Measurements from ENCODE around the gene ZPBP2.

Gene ZPBP2

GRCh38 chr17:39867880-39868553, at the start of gene ZPBP2:
Gene ZPBP2 (plus strand): TSS chr17:39868202. CDS start chr17:39868355, 153 bp downstream.
- H3K4me3 ChIP-seq (ENCODE audit: control insufficient read depth, low read depth, low read length): no peak within 1 kb of the TSS
- DNase-seq (ENCODE audit: low read depth): no peak
- TF ChIP-seq CTCF (IDR thresholded peaks at IDR 0.05; ENCODE audit: control insufficient read depth, insufficient read depth, low read depth, low read length, missing control alignments): no peak

GRCh38 chr17:39818358-39819000, 49.5 kb upstream of the ZPBP2 start:
- DNase-seq (ENCODE audit: low read depth): no peak
- no peak for TF ChIP-seq CTCF (IDR thresholded peaks at IDR 0.05; ENCODE audit: control insufficient read depth, insufficient read depth, low read depth, low read length, missing control alignments)
- no peak overlapping the region for H3K4me3 ChIP-seq (ENCODE audit: control insufficient read depth, low read depth, low read length)

GRCh38 chr17:39820541-39820940, 47.5 kb upstream of the ZPBP2 start:
- no peak overlapping the region for H3K4me3 ChIP-seq (ENCODE audit: control insufficient read depth, low read depth, low read length)
- DNase-seq (ENCODE audit: low read depth): no peak
- no peak for TF ChIP-seq CTCF (IDR thresholded peaks at IDR 0.05; ENCODE audit: control insufficient read depth, insufficient read depth, low read depth, low read length, missing control alignments)

GRCh38 chr17:39820987-39821386, 47.0 kb upstream of the ZPBP2 start:
- TF ChIP-seq CTCF (IDR thresholded peaks at IDR 0.05; ENCODE audit: control insufficient read depth, insufficient read depth, low read depth, low read length, missing control alignments): no peak
- no peak for DNase-seq (ENCODE audit: low read depth)
- no peak overlapping the region for H3K4me3 ChIP-seq (ENCODE audit: control insufficient read depth, low read depth, low read length)

- DNase-seq (ENCODE audit: low read depth): no peak
- H3K4me3 ChIP-seq (ENCODE audit: control insufficient read depth, low read depth, low read length): no peak overlapping the region
- TF ChIP-seq CTCF (IDR thresholded peaks at IDR 0.05; ENCODE audit: control insufficient read depth, insufficient read depth, low read depth, low read length, missing control alignments): no peak
Observed at GRCh38 chr17:39822051-39822451, 46.0 kb upstream of the ZPBP2 start.

- TF ChIP-seq CTCF (IDR thresholded peaks at IDR 0.05; ENCODE audit: control insufficient read depth, insufficient read depth, low read depth, low read length, missing control alignments): no peak
- no peak for DNase-seq (ENCODE audit: low read depth)
- no peak overlapping the region for H3K4me3 ChIP-seq (ENCODE audit: control insufficient read depth, low read depth, low read length)
Observed at GRCh38 chr17:39823407-39824054, 44.5 kb upstream of the ZPBP2 start.
